GM12878 (cell line): ENCODE results near the gene BRINP2. TPM values are rescaled to one million over a fixed set of nuclear protein-coding genes. Genes with fewer than 3 reads are reported as not detected.

Experiments
- ATAC-seq: fragments of 200-7000 bp; cut with Tn5 transposase; 3 replicates; pipeline ENCODE4 v1.9.1; 2020; ENCODE audit warnings: mild to moderate bottlenecking, moderate library complexity
- BruUV-seq: library from RNA; stranded (reverse); fragments of 400-500 nt; replicated peaks from 2 replicates; lab custom pipeline; 2021; lab: Mats Ljungman, UMichigan
- CTCF ChIA-PET: fragments of 300-600 bp; sonication (Branson Sonifier 250); formaldehyde crosslinking; extraction: SDS; loops from one replicate; lab custom pipeline; 2021; ENCODE audit warnings: inconsistent platforms; lab: Yijun Ruan, JAX
- POLR2A ChIA-PET: fragments of 350-600 bp; formaldehyde crosslinking; extraction: SDS; loops from one replicate; lab custom pipeline; 2021; ENCODE audit warnings: inconsistent platforms; lab: Charles Lee
- RAD21 ChIA-PET: fragments of 300-600 bp; sonication (Branson Sonifier 250); formaldehyde crosslinking; loops from one replicate; lab custom pipeline; 2023; ENCODE audit warnings: antibody characterized with exemption; ENCODE audit not compliant: unreplicated experiment; lab: Charles Lee
- SMC1A ChIA-PET: fragments of 300-600 bp; sonication (Branson Sonifier 250); formaldehyde crosslinking; loops from one replicate; lab custom pipeline; 2023; ENCODE audit not compliant: unreplicated experiment, uncharacterized antibody; lab: Charles Lee
- DNase-seq: peaks from one replicate; pipeline ENCODE4 v3.0.0-alpha.2; 2011; ENCODE audit warnings: low read depth, low spot score
- FAIRE-seq: peaks from 3 replicates; lab custom pipeline; 2011; peaks lifted over from hg19 to GRCh38; lab: Jason Lieb, UNC
- H2AFZ ChIP-seq: 2 replicates; pipeline ENCODE4 v1.6.0; 2011; ENCODE audit warnings: low read depth, low read length, control low read depth; ENCODE audit not compliant: control insufficient read depth
- H3K27ac ChIP-seq: 2 replicates; pipeline ENCODE4 v1.5.1; 2011; ENCODE audit warnings: control low read depth; ENCODE audit not compliant: control insufficient read depth, insufficient read depth
- H3K27me3 ChIP-seq, 2 experiments: replicated peaks in 1 of 2; 2 replicates each; pipeline versions ENCODE4 v1.6.0 to v1.6.1; 2011; ENCODE audit warnings: low read length in 1 of 2; ENCODE audit not compliant: control insufficient read depth in 2 of 2, insufficient read depth in 2 of 2
- H3K36me3 ChIP-seq, 2 experiments: 2 replicates each; pipeline ENCODE4 v1.5.1; 2011; ENCODE audit warnings: low read length in 1 of 2; ENCODE audit not compliant: control insufficient read depth in 2 of 2, insufficient read depth in 2 of 2
- H3K4me1 ChIP-seq: 2 replicates; pipeline ENCODE4 v1.6.1; 2011; ENCODE audit warnings: mild to moderate bottlenecking, low read length, moderate library complexity, mixed read lengths; ENCODE audit not compliant: control insufficient read depth, insufficient read depth
- H3K4me2 ChIP-seq: 2 replicates; pipeline ENCODE4 v1.6.0; 2011; ENCODE audit warnings: control low read depth; ENCODE audit not compliant: control insufficient read depth, insufficient read depth
- H3K4me3 ChIP-seq: fragments of 200-600 bp; sonication (generic); 2 replicates; pipeline ENCODE4 v1.5.1; 2016
- H3K79me2 ChIP-seq: 2 replicates; pipeline ENCODE4 v1.6.0; 2011; ENCODE audit warnings: low read length; ENCODE audit not compliant: control insufficient read depth, insufficient read depth
- H3K9ac ChIP-seq: 2 replicates; pipeline ENCODE4 v1.8.0; 2011; ENCODE audit warnings: low read length, control low read depth, mixed read lengths; ENCODE audit not compliant: control insufficient read depth, insufficient read depth
- H3K9me3 ChIP-seq: replicated peaks from 3 replicates; pipeline ENCODE4 v1.5.1; 2011; ENCODE audit warnings: mild to moderate bottlenecking, low read length; ENCODE audit not compliant: control insufficient read depth, insufficient read depth
- H4K20me1 ChIP-seq: 2 replicates; pipeline ENCODE4 v1.6.0; 2011; ENCODE audit not compliant: control insufficient read depth, insufficient read depth
- CEBPB ChIP-seq, 2 experiments: fragments of 150-350 bp in 1 of 2; IDR thresholded peaks; 2 replicates each; pipeline ENCODE4 v1.6.1; 2012 to 2014; ENCODE audit warnings: low read depth in 2 of 2, low read length in 2 of 2, borderline replicate concordance in 1 of 2, inconsistent platforms in 1 of 2
- CREB1 ChIP-seq: IDR thresholded peaks from 2 replicates; pipeline ENCODE4 v1.6.1; 2012; ENCODE audit warnings: low read depth, mild to moderate bottlenecking, inconsistent platforms
- SREBF2 ChIP-seq: IDR thresholded peaks from 2 replicates; pipeline ENCODE4 v1.6.1; 2012; ENCODE audit warnings: mild to moderate bottlenecking, low read length
- TAF1 ChIP-seq: IDR thresholded peaks from 2 replicates; pipeline ENCODE4 v1.6.1; 2011; ENCODE audit warnings: mild to moderate bottlenecking, low read depth, low read length, borderline replicate concordance
- WRNIP1 ChIP-seq: IDR thresholded peaks from 2 replicates; pipeline ENCODE4 v1.6.1; 2011; ENCODE audit warnings: low read depth, low read length, improper control_type of control experiment, borderline replicate concordance
- ZNF207 ChIP-seq: fragments of 450-650 bp; IDR thresholded peaks from 2 replicates; pipeline ENCODE4 v1.6.1; 2014; ENCODE audit warnings: antibody characterized with exemption, mild to moderate bottlenecking, borderline replicate concordance
- WGBS: methylation state at CpG from one replicate; pipeline ENCODE4 v1.1.6; 2016; ENCODE audit warnings: low lambda C conversion rate; ENCODE audit not compliant: insufficient replicate concordance, insufficient coverage; ENCODE audit errors: missing lambda C conversion rate; 5-methylcytosine and 5-hydroxymethylcytosine counted together
- in situ Hi-C: fragments of 300-500 bp; cut with MboI; formaldehyde crosslinking; loops from 9 replicates; pipeline ENCODE4 v1.14.3; 2018; ENCODE audit warnings: mixed read lengths
- intact Hi-C: fragments of 100-400 bp; cut with micrococcal nuclease; formaldehyde crosslinking; loops from one replicate; pipeline ENCODE4 v1.14.2; 2022; ENCODE audit not compliant: unreplicated experiment
- polyA plus RNA-seq, 11 experiments: library from polyadenylated mRNA; depleted of rRNA in 4 of 11; unstranded in 6 of 11; stranded (reverse) in 5 of 11; fragments of >200 nt; fragmentation: Nextera tagmentation in 4 of 11; fragmentation: Illumina TruSeq in 1 of 11; extraction: Ambion mirVana in 4 of 11; extraction: Trizol in 1 of 11; gene quantifications; 1 replicate in 1 of 11; 2 replicates in 10 of 11; pipeline versions ENCODE4 v1.2.1 to v1.2.3, GENCODE V29; 2011 to 2016; ENCODE audit warnings: inconsistent platforms in 2 of 11, missing spikeins in 2 of 11, low read depth in 1 of 11
- total RNA-seq, 4 experiments: library from RNA; depleted of rRNA in 3 of 4; stranded (reverse); fragments of >200 nt in 3 of 4; fragmentation: Illumina TruSeq in 1 of 4; extraction: Trizol in 1 of 4; gene quantifications; 2 replicates each; pipeline versions ENCODE4 v1.2.1 to v1.2.3, GENCODE V29; 2013 to 2021
- TF ChIP-seq, protein P1 (sequence below): fragments of 450-650 bp; IDR thresholded peaks from 2 replicates; pipeline ENCODE4 v1.6.1; 2017; ENCODE audit warnings: mild to moderate bottlenecking, moderate library complexity

Gene BRINP2
- total and polyA plus RNA-seq, 10 of the 15 experiments (the other 5 are each of a cell fraction or from before 2014, with no cell fraction given), result 0.03 TPM; not detected in 9

DNA sequence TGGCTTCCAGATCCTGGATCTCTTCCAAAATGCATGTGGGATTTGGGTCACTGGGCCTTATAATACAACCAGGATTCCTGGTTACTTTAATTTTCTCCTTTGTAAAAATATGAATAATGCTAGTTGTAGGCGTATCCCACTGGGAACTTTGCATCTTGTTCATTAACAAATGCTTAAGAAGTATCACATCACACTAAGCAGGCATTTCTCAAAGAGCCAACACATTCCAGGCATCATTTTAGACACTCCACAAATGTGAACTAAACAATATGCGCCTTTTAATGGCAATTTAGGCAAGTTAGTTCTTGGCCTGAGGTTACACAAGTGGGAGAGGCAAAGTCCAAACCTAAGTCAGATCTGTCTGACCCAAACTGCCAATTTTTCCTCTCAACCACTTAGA is 15.9 kb downstream of the BRINP2 start:
- Histone ChIP-seq H3K36me3 (no peaks in the 10 kb centered on the region), H2AFZ (no peak overlapping the region), H3K9me3 (no peaks in the 10 kb centered on the region), H3K4me3 (no peak overlapping the region), H3K9ac (no peak overlapping the region), H3K4me2 (no peak overlapping the region), H3K27me3 (no peaks in the 10 kb centered on the region; a peak in 1 of 4 replicates), H4K20me1 (no peaks in the 10 kb centered on the region), H3K79me2 (no peaks in the 10 kb centered on the region), H3K27ac (no peak overlapping the region), H3K4me1 (no peaks in the 10 kb centered on the region)
- DNase-seq (no peak), ATAC-seq (no peak), FAIRE-seq (no peak)
- 74% methylated on average over 2 of the region's 2 CpGs for WGBS
- BruUV-seq, result no TSS peak
- TF ChIP-seq SREBF2 (no peak), CEBPB (IDR thresholded peaks at IDR 0.05; ENCODE audit: borderline replicate concordance in 1 of 2, low read depth in 2 of 2, low read length in 2 of 2) (no peak)
- SMC1A ChIA-PET, result no interaction called here
- CTCF ChIA-PET, result no interaction called here
- POLR2A ChIA-PET, result no interaction called here
- in situ Hi-C loops, result no loop called here
- intact Hi-C loops, result loop anchor here (10.0 kb wide), 1 partner anchor 758 kb away; no protein-coding TSS in a partner anchor
- RAD21 ChIA-PET, result no interaction called here

DNA sequence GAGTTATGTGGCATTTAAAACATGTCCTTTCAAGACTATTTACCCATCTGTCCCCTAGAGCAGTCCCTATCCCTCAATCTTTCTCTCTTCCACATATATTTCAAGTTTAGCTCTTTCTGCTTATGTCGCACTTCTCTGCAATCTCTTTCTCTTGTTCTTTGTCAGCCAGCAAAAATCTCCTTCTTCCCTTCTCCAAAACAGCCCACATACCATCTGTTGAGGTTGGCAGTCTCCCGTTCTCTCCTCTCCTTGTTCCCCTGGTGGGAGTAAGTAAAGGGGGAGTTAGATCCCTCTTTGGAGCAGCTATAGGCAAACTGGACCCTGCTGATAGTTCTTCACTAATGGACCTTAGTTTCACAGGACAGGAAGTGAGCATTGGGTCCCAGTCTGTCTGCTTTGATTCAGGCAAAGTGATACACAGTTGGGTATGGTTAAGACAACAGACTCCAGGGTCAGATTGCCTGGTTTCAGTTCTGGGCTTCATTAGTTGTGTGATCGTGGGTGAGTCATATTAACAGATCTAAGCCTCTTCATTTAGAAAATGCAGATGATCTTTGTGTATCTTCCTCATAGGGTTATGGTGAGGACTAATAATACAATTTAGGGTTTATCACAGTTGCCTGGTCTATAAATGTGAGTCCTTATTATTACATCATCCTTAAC is 19.7 kb downstream of the BRINP2 start:
- Histone ChIP-seq H3K9ac (no peak overlapping the region), H4K20me1 (no peaks in the 10 kb centered on the region), H3K4me2 (no peak overlapping the region), H2AFZ (no peak overlapping the region), H3K4me1 (no peaks in the 10 kb centered on the region), H3K27ac (no peak overlapping the region), H3K79me2 (no peaks in the 10 kb centered on the region), H3K36me3 (no peaks in the 10 kb centered on the region), H3K27me3 (no peaks in the 10 kb centered on the region; a peak in 1 of 4 replicates), H3K9me3 (no peaks in the 10 kb centered on the region), H3K4me3 (no peak overlapping the region)
- ChIA-PET CTCF (interaction anchor here (0.7 kb wide), 1 partner anchor 9 kb away, joined by 4 read pairs; no protein-coding TSS in a partner anchor), POLR2A (no interaction called here), RAD21 (no interaction called here), SMC1A (interaction anchor here (0.6 kb wide), 1 partner anchor 9 kb away, joined by 3 read pairs; no protein-coding TSS in a partner anchor)
- no peak for TF ChIP-seq CREB1
- TF ChIP-seq, protein P1, sequence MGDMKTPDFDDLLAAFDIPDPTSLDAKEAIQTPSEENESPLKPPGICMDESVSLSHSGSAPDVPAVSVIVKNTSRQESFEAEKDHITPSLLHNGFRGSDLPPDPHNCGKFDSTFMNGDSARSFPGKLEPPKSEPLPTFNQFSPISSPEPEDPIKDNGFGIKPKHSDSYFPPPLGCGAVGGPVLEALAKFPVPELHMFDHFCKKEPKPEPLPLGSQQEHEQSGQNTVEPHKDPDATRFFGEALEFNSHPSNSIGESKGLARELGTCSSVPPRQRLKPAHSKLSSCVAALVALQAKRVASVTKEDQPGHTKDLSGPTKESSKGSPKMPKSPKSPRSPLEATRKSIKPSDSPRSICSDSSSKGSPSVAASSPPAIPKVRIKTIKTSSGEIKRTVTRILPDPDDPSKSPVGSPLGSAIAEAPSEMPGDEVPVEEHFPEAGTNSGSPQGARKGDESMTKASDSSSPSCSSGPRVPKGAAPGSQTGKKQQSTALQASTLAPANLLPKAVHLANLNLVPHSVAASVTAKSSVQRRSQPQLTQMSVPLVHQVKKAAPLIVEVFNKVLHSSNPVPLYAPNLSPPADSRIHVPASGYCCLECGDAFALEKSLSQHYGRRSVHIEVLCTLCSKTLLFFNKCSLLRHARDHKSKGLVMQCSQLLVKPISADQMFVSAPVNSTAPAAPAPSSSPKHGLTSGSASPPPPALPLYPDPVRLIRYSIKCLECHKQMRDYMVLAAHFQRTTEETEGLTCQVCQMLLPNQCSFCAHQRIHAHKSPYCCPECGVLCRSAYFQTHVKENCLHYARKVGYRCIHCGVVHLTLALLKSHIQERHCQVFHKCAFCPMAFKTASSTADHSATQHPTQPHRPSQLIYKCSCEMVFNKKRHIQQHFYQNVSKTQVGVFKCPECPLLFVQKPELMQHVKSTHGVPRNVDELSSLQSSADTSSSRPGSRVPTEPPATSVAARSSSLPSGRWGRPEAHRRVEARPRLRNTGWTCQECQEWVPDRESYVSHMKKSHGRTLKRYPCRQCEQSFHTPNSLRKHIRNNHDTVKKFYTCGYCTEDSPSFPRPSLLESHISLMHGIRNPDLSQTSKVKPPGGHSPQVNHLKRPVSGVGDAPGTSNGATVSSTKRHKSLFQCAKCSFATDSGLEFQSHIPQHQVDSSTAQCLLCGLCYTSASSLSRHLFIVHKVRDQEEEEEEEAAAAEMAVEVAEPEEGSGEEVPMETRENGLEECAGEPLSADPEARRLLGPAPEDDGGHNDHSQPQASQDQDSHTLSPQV, result no peak
- no peak for TF ChIP-seq TAF1
- TF ChIP-seq ZNF207, result no peak
- TF ChIP-seq WRNIP1, result no peak
- in situ Hi-C loops, result no loop called here
- 0% methylated on average over 3 of the region's 3 CpGs for WGBS
- BruUV-seq, result no TSS peak
- intact Hi-C loops, result no loop called here
- FAIRE-seq (no peak), ATAC-seq (no peak), DNase-seq (no peak)
